Hindlimb muscle (tissue), 1 donor: ENCODE measurements around the gene SYT6. TPM values are rescaled to one million over a fixed set of nuclear protein-coding genes. Genes with fewer than 3 reads are reported as not detected.
"Not testable (repeated sequence)": the region's sequence is repeated elsewhere in the genome, so short reads cannot be mapped to it uniquely, and the experiment has no call there.

Experiments used
- DNase-seq: peaks from one replicate; pipeline ENCODE4 v3.0.0-alpha.2; 2013
- polyA plus RNA-seq: library from polyadenylated mRNA; unstranded; fragments of 120-200 nt; gene quantifications from one replicate; pipeline ENCODE4 v1.2.1, GENCODE V29; 2013; ENCODE audit not compliant: insufficient read length

SYT6 gene
- polyA plus RNA-seq, 1 donor, result 1.9 TPM

DNA sequence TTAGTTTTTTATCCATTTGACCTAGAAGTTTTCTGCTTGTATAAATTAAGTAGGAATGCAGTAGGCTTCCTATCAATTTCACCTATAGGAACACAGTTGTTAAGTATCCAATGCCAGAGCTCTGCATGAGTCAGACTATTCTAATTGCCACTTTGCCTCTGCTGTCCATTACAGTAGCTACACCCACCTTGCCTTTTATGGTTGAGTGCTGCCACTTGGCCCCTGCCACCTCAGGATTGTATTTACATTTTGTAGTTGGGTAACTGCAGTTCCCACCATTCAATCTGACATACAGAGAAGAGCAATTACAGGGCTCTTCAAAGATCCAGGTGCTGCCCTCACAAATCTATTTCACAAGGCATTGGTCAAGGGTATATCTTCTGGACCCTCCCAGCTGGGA lies 83.9 kb downstream of the SYT6 start:
- not testable (repeated sequence) for DNase-seq

DNA sequence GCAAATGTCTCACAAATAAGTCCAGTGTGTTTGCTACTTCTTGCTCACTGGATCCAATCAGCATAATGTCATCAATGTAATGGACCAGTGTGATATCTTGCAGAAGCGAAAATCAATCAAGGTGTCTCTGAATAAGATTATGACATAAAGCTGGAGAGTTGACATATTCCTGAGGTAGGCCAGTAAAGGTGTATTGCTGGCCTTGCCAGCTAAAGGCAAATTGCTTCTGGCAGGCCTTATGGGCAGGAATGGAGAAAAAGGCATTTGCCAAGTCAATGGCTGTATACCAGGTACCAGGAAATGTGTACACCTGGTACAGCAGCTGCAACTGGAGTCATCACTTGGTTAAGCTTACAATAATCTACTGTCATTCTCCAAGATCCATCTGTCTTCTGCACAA lies 85.0 kb downstream of the SYT6 start:
- DNase-seq, result not testable (repeated sequence)

DNA sequence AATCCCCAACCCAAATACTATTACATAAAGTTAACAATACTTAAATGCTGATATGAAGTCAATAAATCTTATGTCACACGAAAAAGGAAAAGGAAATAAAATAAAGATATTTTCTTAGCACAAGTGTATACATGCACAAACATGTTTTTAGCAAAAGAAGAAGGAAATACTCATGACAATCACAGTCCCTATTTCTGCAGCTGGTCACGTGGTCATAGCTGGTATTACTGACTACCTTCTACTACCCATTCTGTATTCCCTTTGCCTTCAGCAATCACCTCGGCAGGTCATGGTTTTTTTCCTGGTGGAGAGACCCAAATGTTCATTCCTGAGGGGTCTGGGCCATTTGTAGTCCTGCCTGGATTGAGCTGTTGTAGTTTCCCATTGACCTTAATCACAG lies 88.0 kb downstream of the SYT6 start:
- DNase-seq, result not testable (repeated sequence)

DNA sequence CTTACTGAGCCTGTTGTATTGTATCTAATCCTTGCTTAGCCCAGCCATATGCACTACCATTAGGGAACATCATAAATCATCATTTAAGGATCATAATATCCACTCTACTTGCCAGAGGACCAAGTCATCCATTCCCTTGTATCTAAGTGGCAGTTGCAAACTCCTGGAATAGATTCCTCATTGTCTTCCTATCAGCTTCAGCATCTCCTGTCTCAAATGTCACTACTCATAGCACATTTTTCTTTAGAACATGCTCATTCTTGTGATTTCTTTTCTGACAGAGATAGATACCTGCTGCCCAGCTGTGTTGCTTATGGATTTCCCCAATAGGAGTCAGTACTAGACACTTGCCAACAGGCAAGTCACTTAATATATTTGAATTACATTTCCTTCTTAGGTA lies 90.1 kb downstream of the SYT6 start:
- no peak for DNase-seq

DNA sequence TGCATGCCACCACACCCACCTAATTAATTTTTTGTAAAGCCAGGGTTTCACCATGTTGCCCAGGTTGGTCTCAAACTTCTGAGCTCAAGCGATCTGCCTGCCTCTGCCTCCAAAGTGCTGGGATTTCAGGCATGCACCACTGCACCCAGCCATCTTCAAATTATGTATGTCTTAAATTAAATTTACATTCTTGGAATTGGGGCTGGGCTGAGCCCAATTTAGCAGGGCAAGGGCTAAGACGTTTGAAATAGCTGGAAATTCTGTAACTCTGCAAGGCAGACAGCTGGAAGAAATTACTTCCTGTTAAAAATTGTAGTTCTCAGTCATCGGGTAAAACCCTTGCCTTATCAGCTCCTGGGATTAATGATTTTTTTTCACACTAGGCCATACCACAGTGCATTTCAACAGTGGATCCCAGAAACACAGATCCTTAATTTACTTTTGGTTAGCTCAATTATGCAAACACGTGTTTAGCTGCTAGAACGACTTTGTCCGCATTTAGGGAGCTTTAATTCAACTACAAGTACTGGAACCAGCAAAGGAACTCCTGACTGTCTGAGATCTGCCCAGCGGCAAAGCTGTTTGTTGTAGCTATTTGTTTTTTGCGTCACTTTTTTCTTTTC lies 91.1 kb downstream of the SYT6 start:
- DNase-seq, result no peak

DNA sequence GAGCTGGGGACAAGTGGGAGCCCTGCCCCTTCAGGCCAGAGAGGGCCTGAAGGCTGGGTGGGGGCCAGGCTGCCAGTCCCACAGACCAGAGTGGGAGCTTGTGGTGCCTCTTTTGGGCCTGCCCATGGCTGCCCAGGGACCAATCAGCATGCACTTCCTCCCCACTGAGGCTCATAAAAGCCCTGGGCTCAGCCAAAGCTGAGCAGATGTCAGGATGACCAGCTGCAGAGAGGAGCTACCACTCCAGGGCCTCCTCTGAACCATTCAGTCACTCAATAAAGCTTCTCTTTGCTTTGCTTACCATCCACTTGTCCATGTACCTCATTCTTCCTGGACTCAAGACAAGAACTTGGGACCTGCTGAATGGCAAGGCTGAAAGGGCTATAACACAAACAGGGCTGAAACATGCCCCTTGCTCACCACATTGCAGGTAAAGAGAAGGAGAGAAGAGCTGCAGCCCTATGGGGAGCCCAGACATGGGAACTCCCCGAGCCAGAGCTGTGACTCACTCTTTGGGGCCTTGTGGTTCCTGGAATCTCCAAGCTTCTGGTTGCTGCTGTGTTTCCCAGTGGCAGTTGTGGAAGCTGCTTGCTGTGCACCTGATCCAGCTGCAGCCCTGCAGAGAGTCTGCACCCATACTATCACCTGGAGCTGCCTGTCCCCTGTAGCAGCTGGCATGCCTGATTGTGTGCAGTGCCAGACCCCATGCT lies 92.4 kb downstream of the SYT6 start:
- no peak for DNase-seq

DNA sequence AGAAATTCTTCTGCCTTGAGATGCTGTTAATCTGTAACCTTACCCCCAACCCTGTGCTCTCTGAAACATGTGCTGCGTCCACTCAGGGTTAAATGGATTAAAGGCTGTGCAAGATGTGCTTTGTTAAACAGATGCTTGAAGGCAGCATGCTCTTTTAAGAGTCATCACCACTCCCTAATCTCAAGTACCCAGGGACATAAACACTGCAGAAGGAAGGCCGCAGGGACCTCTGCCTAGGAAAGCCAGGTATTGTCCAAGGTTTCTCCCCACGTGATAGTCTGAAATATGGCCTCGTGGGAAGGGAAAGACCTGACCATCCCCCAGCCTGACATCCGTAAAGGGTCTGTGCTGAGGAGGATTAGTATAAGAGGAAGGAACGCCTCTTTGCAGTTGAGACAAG lies 95.4 kb downstream of the SYT6 start:
- not testable (repeated sequence) for DNase-seq

DNA sequence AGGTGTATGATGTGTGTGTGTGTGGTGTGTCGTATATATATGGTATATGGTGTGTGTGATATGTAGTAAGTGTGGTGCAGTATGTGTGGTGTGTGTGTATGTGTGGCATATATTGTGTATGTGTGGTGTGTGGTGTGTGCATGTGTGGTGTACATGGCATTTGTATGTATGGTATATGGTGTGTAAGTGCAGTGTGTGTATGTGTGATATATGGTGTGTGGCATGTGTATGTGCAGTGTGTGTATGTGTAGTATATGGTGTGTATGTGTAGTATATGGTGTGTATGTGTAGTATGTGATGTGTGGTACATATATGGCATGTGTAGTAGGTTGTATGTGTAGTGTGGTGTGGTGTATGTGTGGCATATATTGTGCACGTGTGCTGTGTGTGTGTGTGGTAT lies 99.5 kb downstream of the SYT6 start:
- no peak for DNase-seq

DNA sequence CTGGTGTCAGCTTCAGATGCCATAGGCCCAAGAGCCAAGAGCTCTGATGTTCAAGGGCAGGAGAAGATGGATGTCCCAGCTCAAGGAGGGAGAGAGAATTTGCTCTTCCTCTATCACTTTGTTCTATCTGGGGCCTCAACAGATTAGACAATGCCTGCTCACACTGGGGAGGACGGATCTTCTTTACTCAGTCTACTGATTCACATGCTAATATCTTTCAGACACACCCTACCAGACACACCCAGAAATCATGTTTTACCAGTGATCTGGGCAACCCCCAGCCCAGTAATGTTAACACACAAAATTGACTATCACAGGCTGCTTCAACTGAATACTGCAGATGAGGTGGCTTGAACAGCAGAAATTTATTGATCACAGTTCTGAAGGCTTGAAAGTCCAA lies 105.4 kb downstream of the SYT6 start:
- no peak for DNase-seq

DNA sequence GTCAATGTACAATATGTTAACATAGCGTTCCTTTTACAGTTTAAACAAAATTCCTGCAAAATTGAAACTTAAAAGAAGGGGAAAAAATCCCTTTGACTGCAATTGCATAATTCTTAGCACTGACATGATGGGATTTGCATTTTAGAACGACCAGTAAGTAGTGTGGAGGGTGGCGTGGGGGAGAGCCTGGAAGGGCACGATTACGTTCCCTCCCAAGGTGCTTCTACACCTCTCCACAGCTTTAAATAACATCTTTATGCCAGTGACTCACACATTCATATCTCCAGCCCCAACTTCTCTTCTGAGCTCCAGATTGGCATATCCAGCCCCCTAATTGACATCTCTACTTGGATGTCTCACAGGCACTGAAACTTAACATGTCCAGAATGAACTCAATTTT lies 110.1 kb downstream of the SYT6 start:
- DNase-seq, result no peak

DNA sequence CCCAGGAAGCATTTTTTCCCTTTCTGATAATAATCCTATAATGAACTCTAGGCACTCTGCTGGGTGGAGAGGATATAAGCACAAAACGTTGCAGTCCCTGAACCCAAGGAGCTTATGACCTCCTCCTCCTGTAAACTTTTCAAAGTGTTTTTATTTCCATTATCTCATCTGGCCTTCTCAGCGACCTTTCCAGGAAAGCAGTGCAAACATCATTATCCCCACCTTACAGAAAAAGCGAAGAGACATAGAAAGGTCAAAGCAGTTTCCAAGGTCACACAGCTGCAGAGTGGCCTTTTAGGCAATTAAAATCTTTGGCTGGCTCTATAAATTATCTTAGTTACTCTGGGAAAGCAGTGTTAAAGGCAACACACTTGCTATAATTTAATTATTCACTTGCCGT lies 110.6 kb downstream of the SYT6 start:
- no peak for DNase-seq

DNA sequence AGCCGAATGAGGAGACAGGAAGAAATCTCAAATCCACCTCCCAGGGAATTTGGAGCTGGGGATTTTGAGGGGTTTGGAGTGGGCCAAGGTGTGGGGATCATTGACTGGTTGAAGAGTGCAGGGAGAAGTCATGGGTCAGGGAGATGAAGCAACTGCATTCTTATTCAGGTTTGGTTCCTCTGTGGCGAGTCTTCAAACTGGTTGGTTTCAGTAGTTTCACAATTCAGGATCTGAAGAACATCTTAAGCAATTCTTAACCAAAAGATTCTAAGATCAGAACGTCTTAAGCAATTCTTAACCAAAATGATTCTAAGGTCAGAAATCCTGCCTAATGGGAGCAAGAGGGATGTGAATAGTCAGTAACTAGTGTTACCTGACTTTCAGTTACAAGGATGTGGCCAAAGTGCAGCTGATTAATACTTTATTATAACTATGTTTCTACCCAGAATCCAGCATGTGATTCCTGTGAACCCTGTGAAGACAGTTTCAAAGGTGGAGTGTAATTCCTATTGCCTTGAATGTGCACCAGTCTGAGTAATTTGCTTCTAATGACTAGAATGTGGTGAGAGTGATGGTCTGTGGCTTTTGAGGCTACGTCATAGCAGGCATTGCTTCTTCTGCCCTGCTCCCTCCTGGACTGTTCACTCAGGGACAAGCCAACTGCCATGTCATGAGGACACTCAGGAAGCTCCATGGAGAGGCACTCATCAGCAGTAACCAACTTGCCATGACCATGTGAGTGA lies 113.2 kb downstream of the SYT6 start:
- DNase-seq, result no peak

Other genes with a start within 250 kb of the SYT6 start
- 25.8 TPM for gene AP4B1, start 249.1 kb downstream of the SYT6 start, polyA plus RNA-seq
- gene DCLRE1B, start 248.5 kb downstream of the SYT6 start, polyA plus RNA-seq, result 7.7 TPM
- 27.3 TPM for gene HIPK1, start 224.5 kb downstream of the SYT6 start, polyA plus RNA-seq
- 149 TPM for gene OLFML3, start 174.4 kb downstream of the SYT6 start, polyA plus RNA-seq